ENCODE results near the gene TECTA. TPM values are rescaled to one million over a fixed set of nuclear protein-coding genes. Genes with fewer than 3 reads are reported as not detected.

The TECTA gene
- total and polyA plus RNA-seq, 2 of the 8 experiments (the other 6 are each of a cell fraction or from before 2014, with no cell fraction given): 0.59 to 1.0 TPM

GRCh38 chr11:121159741-121160140 is 58.7 kb downstream of the TECTA start (continued):
- TF ChIP-seq NRF1 (IDR thresholded peaks at IDR 0.05; ENCODE audit: low read depth, low read length): no peak
- TF ChIP-seq SUZ12 (IDR thresholded peaks at IDR 0.05; ENCODE audit: low read length): no peak

All from H1 (cell line).